Loucy (cell line): Measurements from ENCODE around the gene KCNK18.

Experiments used
- EZH2phosphoT487 ChIP-seq: fragments of 200-600 bp; IDR thresholded peaks from 2 replicates; pipeline ENCODE4 v1.6.1; 2018; ENCODE audit warnings: antibody characterized with exemption, mild to moderate bottlenecking, moderate library complexity, borderline replicate concordance
- TF ChIP-seq, protein P1 (sequence below): fragments of 200-600 bp; sonication (generic); conservative IDR thresholded peaks from 2 replicates; pipeline ENCODE4 v1.5.1; 2014; ENCODE audit warnings: mild to moderate bottlenecking, antibody characterized with exemption, low read length

DNA sequence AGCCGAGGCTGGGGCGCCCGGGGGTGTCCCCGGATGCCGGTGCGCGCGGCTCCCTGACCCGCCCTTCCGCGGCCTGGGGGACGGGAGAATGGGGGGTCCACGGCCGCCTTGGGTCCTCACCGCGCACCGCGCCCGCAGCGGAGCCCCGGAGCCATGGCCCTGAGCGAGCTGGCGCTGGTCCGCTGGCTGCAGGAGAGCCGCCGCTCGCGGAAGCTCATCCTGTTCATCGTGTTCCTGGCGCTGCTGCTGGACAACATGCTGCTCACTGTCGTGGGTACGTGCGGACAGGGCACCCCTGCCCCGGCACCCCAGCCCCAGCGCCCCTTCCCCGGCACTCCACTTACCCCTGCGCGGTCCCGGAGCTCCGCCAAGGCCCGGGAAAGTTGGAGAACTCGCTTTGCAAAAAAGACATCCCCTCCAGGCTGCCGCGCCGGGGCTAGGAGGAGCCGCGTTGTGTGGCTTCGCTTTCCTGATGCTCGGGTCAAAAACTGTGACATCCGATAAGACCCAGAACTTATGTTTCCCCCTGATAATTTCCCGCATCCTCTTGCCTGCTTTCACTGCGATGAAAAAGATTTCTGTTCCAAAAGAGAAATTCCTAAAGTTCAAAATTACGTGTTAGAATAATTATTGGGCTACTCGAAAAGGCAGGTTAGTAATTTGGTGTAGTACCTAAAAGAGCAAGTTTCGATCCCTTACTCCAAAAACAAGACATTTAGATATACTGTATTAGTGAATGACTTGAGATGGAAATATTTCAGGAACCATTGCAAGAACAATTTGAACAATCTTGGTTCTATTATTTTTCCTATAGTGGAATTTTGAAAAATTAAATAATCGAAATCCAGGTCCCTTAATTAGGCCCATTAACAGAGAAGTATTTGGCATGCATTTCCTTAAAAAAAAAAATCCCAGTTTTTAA is 44.5 kb downstream of the KCNK18 start:
- TF ChIP-seq, protein P1, sequence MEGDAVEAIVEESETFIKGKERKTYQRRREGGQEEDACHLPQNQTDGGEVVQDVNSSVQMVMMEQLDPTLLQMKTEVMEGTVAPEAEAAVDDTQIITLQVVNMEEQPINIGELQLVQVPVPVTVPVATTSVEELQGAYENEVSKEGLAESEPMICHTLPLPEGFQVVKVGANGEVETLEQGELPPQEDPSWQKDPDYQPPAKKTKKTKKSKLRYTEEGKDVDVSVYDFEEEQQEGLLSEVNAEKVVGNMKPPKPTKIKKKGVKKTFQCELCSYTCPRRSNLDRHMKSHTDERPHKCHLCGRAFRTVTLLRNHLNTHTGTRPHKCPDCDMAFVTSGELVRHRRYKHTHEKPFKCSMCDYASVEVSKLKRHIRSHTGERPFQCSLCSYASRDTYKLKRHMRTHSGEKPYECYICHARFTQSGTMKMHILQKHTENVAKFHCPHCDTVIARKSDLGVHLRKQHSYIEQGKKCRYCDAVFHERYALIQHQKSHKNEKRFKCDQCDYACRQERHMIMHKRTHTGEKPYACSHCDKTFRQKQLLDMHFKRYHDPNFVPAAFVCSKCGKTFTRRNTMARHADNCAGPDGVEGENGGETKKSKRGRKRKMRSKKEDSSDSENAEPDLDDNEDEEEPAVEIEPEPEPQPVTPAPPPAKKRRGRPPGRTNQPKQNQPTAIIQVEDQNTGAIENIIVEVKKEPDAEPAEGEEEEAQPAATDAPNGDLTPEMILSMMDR = no peak
- TF ChIP-seq EZH2phosphoT487 = no peak
